IMR-90 (cell line): ENCODE measurements around the gene SARDH.

Experiments used
- MAFK ChIP-seq: IDR thresholded peaks from 2 replicates; pipeline ENCODE4 v1.6.1; 2012; ENCODE audit warnings: low read depth, low read length, improper control_type of control experiment
- POLR2A ChIP-seq: IDR thresholded peaks from 2 replicates; pipeline ENCODE4 v1.6.1; 2012; ENCODE audit warnings: mild to moderate bottlenecking, low read depth, low read length
- RAD21 ChIP-seq: IDR thresholded peaks from 2 replicates; pipeline ENCODE4 v1.6.1; 2012; ENCODE audit warnings: low read length, improper control_type of control experiment
- TF ChIP-seq, protein P1 (sequence below): conservative IDR thresholded peaks from 2 replicates; pipeline ENCODE4 v1.5.1; 2012; ENCODE audit warnings: mild to moderate bottlenecking, low read depth, low read length, improper control_type of control experiment

DNA sequence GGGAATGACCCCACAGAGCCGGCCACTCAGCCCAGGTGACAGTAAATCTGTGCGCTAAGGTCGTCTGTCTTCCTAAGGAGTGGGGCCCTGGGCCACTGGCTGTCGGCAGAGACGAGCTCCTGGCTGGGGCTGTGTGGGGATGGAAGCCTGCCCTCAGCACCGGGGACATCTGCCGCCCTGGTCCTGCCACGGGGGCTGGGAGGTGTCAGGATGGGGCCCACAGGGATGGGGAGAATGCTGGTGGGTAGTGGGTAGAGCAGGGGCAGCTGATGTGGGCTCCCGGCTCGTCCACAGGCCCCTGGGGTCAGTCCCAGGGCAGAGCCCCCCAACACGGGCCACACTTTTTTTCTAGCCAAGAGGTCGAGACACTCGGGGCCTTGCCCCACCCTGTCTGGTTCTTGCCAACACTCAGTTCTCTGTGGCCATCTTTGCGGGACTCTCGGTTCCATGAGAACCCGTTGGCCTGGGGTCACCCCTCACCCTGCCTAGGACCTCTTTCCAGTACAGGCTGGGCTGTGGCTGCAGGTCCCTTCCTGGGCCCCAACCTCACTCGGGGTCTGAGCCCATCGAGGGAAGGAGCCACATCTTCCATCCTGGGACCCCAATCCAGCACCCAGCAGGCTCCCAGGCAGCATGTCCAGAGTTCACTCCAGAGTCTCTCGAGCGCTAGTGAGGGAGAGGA, 57.0 kb downstream of the SARDH start:
- TF ChIP-seq, protein P1, sequence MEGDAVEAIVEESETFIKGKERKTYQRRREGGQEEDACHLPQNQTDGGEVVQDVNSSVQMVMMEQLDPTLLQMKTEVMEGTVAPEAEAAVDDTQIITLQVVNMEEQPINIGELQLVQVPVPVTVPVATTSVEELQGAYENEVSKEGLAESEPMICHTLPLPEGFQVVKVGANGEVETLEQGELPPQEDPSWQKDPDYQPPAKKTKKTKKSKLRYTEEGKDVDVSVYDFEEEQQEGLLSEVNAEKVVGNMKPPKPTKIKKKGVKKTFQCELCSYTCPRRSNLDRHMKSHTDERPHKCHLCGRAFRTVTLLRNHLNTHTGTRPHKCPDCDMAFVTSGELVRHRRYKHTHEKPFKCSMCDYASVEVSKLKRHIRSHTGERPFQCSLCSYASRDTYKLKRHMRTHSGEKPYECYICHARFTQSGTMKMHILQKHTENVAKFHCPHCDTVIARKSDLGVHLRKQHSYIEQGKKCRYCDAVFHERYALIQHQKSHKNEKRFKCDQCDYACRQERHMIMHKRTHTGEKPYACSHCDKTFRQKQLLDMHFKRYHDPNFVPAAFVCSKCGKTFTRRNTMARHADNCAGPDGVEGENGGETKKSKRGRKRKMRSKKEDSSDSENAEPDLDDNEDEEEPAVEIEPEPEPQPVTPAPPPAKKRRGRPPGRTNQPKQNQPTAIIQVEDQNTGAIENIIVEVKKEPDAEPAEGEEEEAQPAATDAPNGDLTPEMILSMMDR: no peak
- TF ChIP-seq RAD21: no peak
- no peak for TF ChIP-seq MAFK
- TF ChIP-seq POLR2A: no peak
